SKM-1 (cell line): ENCODE measurements around the gene MFAP4.
A peak's percentile ranks its signal among the peaks of the same experiment; 100 is the strongest.

ENCODE experiments used
- DNase-seq: peaks from one replicate; lab custom pipeline; 2025; ENCODE audit not compliant: unreplicated experiment; lab: John Stamatoyannopoulos, UW

Gene MFAP4, protein sequence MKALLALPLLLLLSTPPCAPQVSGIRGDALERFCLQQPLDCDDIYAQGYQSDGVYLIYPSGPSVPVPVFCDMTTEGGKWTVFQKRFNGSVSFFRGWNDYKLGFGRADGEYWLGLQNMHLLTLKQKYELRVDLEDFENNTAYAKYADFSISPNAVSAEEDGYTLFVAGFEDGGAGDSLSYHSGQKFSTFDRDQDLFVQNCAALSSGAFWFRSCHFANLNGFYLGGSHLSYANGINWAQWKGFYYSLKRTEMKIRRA

DNA sequence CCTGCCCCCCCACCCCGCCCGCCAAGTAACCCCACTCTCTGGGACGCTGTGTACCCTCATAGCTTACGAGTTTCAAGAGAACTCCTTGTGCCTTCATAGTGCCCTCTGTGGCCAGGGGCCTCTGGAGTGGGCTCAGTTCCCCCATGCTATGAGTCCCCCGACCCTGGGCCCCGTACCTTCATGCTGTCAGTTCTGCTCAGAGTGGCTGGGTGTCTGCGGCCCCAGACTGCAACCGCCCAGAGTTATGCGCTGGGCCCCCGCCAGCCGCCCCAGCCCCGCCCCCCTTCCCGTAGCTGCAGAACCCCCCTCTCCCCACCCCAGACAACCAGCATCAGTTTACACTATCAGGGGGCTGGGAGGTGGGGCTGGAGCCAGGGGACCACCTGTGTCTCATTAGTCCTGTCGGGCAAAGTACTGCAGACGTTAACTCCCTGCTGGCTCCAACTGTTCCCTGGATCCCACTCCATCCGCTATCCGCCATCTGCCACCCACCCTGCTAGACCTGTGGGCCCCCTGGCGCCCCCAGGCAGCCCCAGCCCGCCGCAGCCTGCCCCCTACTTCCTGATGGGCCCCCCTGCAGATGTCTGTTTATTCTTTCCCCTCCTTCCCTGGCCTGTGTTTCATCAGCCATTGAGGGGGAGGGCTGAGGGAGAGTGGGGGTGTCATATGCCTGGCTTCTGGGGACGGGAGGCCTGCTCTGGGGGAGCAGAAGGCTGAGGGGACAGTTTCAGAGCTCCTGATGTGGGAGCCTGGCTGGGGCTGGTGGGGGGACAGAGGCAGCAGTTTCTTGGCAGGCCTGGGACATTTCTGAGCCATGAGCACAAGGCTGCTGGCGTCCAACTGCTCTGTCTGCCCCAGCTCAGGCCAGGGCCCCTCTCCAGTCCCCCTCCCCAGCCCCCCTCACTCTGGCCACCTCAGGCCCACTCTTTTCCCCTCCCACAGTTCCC lies at the start of gene MFAP4:
MFAP4 (minus strand) TSS at position 217 of the 947 bp plus-strand sequence; CDS start at position 182, 35 bp downstream.
- DNase-seq, result no peak

- DNase-seq, result no peak
These were observed 46.8 kb upstream of the MFAP4 start for GRCh38 chr17:19433727-19434340.

DNA sequence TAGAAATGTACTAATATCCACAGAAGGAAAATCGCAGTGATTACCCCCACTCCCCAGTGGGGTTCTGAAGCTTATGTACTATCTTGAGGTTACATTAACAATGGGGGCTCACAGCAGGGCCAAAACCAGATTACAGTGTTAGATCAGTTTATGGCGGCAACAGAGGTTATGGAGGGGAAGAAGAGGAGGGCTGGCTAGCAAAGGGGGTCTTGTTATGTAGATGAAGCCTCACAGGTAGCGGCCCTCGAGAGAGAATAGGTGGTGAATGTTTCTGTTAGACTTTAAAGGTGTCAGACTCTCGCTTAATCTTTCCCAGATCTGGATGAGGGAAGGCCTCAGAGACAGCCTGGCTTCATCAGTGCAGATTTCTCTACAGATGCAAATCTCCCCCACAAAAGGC lies 46.3 kb upstream of the MFAP4 start:
- no peak for DNase-seq

DNA sequence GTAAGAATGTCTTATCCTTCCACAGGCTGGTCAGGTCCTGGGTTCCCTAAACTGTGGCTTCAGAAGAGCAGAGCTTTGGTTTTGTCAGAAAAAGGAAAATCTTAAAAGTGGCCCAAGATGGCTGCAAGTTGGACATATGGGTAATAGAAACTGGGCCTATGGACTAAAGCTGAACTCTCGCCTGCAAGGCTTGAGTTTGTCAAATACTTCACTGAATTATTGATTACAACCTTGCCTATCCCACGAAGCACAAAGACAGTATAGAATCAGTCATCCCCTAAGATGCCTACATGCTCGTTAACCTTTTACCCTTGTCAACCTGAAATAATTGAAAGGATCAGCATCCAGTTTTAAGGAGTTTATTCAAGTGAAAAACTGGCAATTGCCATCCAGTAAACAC lies 44.7 kb upstream of the MFAP4 start:
- DNase-seq, result no peak

- no peak for DNase-seq
These were observed 39.6 kb upstream of the MFAP4 start for GRCh38 chr17:19426631-19427030.

DNA sequence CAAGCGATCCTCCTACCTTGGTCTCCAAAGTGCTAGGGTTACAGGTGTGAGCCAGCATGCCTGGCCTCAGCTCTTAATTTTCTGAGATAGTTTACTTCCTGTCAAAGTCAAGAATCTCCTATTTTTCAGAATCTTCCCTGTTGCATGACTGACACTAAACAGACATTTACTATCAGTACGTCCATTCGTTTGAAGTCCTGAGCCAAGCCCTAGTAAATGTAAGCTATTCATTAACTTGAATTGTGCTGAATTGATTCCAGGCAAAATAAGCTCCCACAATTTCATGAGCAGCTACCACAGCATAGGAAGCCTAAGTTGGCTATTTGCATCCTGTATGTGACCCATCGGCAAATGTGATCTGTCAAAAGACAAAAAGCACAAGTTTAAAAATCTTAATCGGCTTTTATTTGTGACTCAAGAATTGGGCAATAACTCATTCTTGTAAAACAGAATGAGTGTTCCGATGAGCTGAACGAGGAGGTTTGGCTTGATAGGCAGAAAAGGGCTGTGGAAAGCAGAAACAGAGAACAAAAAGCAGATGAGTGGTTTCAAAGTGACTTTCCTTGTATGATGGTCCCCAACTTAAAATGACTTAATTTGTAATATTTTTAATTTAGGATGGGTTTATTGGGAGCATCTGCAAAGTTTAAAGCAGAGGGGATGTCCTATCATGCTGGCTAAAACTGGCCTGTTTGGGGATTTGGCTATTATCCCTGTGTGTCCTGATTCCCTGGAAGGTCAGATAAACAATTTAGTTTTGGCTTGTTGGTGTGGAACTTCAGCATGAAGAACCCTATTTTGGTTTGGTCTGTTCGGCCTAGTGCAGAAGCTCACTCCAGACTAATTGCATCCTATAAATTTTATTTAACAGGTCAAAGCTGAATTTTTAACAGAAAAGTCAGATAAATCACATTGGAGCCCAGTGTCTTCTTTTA lies 38.2 kb upstream of the MFAP4 start:
- DNase-seq, result no peak

- DNase-seq, result no peak
These were observed 34.9 kb upstream of the MFAP4 start for GRCh38 chr17:19421926-19422325.

DNA sequence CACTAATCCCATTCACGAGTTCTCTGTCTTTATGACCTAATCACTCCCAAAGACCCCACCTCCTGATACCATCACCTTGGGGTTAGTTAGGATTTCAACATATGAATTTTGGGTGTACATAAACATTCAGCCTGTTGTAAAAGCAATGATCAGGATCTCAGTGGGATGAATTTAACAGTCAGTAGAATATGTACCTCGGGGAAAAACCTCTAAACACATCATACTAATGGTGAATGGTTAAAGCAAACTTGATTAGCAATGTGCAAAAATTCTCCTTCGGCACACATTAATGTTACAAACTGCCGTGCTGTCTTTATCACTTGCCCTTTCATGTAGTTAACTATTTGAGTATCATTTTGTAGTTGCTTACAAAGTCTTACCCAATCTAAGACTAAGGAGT lies 34.2 kb upstream of the MFAP4 start:
- DNase-seq, result no peak

DNA sequence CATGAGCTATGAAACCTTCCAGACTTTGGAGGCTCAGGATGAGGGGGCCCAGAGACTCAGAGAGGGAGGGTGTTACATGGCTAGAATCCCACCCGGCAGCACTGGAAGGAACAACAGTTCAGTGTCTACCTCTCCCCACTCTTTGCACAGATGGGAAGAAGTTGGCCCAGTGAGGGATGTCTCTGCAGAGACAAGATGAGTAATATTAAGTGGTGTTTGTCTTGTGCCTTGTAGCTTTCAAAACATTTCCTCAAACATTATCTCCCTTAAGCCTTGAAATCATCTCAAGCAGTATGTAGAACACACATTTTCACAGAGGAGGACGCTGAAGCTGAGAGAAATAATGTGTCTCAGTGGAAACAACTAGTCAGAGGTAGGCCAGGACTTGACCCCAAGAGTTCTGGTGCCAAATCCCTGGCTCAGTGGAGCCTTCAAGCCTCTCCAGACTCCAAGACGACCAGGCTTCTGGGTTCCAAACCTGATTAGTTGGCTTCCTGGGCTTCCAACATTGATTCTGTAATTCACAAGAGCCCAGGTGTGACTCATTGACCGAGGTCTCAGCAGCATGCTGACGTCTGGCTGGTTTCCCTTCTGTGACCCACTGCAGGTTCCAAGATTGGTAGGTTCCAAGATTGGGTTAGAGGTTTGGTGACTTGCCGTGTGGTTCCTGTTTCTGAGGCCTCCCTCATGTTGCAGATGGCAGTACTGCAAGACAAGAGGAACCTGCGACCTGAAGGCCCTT lies 31.4 kb upstream of the MFAP4 start:
- DNase-seq, result peak; percentile 46

- no peak for DNase-seq
These were observed 30.6 kb upstream of the MFAP4 start for GRCh38 chr17:19417611-19418010.

DNA sequence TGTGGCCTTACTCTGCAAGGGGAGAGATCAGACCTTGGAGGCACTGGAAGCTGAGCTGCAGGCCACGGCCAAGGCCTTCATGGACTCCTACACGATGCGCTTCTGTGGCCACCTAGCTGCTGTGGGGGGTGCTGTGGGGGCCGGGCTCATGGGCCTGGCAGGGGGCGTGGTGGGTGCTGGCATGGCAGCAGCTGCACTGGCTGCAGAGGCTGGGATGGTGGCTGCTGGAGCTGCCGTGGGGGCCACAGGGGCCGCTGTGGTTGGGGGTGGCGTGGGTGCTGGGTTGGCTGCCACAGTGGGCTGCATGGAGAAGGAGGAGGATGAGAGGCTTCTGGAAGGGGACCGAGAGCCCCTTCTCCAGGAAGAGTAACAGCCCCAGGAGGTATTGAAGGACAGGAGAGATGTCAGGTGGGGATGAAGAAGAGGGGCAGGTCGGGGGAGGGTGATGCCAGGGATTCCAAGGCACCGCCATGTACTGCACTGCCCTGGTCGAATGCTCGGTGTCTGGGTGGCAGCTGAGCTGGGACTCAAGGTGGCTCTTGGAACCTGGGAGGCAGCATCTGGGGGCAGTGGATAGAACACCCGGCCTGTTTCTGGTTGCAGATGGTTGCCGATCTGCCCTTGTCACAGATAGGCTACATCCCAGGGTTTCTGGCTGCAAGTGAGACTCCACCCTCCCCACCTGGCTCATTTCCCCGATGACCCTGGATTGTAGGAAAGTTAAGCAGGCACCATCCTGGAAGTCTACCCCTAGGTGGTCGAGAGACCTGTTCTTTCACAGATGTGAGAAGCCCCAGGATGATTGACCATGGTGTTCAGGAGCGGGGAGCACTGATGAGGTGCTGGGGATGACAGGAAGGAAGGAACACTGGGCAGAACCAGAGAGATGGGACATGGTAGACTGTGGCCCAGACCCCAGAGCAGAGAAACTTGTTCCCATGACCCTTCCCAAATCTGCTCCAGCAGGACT lies 29.1 kb upstream of the MFAP4 start:
- DNase-seq, result no peak

DNA sequence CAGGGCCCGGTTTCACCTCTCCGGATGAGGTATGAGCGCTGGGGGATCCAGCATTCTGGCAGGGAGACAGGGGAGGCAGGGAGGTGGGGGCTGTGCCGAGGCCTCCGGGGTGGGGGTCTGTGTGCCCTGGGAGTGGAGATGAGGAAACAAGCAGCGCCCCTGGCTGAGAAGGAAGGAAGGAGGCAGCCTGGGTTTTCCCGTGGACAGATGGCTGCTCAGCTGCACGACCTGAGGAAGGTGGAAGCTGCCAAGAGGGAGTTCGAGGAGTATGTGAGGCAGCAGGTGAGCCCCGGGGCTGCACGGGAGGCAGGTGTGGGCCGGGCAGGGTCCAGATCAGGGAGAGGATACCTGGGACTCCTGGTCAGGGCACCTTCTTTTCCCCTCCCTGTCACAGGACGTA lies 28.3 kb upstream of the MFAP4 start:
- no peak for DNase-seq

DNA sequence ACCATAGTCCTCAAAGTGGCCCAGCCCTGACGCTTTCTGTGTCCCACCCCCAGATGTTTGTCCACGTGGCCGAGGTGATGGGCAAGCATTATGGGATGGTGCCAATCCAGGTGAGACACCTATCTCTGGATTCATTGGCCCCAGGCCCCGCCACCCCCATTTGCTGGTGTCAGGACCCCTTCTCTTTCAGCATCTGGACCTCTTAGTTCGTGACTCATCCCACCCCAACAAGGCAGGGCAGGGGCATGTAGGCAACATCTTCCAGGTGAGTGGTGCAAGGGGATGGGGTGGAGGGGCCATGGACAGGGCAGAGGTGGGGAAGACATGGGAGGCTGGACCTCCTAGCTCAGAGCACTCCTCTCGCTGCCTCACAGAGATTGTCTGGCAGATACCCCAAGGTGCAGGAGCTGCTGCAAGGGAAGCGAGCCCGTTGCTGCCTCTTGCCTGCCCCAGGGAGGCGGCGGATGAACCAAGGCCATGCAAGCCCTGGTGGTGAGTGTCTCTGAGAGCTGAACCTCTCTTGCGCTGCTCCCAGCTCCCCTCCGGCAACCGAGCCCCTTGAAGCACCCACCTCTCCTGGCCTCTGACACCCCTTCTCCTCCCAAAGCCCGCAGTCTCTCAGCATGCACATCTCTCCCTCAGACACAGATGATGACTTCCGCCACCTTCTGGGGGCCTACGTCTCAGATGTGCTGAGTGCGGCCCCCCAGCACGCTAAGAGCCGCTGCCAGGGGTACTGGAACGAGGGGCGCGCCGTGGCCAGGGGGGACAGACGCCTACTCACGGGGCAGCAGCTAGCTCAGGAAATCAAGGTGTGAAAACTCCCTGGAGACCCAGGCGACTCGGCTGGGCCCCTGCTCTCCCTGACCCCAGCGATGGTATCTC lies 27.6 kb upstream of the MFAP4 start:
- DNase-seq, result no peak

GRCh38 chr17:19413761-19414160 lies 26.8 kb upstream of the MFAP4 start:
- no peak for DNase-seq

DNA sequence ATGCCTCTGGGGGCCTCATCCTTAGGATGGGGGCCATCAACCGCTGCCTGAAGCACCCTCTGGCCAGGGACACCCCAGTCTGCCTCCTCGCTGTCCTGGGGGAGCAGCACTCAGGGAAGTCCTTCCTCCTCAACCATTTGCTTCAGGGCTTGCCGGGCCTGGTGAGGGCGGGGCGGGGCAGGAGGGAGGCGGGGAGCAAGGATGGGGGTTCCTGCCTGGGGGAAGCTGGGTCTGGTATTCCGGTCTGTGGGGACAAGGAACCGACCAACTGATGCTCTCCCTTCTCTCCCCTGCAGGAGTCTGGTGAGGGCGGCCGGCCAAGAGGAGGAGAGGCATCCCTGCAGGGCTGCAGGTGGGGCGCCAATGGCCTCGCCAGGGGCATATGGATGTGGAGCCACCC lies 26.0 kb upstream of the MFAP4 start:
- DNase-seq, result no peak

GRCh38 chr17:19412510-19412909 lies 25.5 kb upstream of the MFAP4 start:
- DNase-seq, result no peak

DNA sequence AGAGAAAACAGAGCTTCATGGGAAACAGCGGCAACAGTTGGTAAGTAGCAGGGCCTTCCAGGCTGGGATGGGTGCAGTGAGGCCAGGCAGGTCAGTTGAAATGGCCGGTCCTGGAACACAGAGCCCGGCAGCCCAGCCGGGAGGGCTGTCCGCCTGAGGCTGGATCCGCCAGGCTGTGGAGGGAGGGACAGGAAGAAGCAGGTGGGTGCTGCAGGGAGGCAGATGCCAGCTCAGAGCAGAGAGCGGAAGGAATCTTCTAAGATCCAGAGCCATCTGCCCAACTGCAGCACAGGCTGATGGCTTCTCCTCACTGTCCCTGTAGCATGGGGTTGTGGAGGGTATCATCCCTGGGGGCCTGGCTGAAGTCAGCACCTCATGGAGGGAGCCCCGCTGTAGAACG lies 24.6 kb upstream of the MFAP4 start:
- DNase-seq, result no peak
